NCI-H526 treated with DMSO at 0.1 percent for 48 hours (cell line): ENCODE measurements around the gene RIF1.

Experiments
- DNase-seq: peaks from one replicate; lab custom pipeline; 2025; lab: John Stamatoyannopoulos, UW

The RIF1 gene

DNA sequence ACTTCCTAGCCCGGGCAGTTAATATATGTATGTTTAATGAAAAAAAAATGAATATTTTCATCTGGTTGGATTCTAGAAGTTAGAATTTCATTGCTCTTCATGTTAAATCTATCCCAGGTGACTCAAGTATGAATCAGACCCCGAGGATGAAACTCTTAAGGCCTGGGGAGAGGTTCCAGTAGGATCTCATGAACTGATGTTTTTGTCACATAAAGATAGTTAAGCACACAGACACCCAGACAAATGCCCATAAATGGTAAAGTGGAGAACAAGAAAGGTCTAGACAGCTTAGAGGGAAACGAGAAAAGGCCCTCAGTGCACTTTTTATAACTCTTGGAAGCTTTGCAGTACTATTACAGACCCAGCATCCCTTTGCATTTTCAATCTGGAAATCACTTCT lies 114.1 kb downstream of the RIF1 start:
- no peak for DNase-seq

DNA sequence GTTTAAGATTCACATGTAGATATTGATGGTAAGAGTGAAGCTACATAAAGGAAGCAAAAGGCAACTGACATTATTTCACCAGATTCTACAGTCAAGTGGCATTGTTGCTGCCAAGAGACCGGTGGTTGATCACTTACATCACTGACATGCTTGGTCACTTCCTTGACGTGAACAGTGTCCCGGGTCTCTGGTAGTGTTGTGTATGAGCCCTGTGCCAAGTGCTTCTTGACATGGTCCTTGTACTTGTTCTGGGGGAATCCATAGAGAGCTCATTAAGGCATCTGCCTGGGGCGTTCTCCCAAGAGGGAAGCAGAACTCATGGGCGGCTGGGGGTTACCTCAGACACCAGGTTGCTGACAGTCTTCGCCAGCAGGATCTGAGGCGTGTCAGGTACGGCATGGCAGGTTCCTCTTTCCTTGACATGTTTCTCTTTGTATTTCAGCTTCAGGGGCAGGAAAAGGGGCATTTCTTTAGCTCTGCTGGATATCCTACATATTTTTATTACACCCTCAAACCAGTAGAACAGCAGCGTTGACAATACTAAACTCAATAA lies 116.2 kb downstream of the RIF1 start:
- DNase-seq: no peak

DNA sequence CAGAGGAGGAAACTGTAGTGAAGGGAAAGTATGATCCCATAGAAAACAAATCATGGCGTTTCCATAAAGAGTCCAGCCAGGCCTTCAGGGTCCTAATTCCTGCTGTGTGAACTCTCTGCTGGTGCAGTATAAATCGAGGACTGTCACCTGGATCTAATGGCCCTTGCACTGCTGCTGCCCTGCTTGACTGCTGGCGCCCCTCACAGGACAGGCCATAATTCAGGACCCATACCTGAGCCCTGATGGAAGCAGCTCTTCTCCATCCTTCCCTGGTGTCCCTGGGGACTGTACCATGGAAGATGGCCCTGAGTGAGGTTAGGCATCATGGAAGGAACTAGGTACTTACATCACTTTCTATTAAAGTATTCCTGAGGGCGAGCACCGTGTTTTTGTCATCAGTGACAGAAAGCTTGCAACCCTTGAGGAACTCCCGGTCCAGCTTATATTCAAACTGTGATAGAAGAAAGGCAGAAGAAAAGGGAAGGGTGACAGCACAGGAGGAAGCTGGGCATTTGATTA lies 116.9 kb downstream of the RIF1 start:
- no peak for DNase-seq
